ENCODE data around the gene ABHD17B.

ABHD17B gene

GRCh38 chr9:71822935-71823334, 88.1 kb downstream of the ABHD17B start:
- Histone ChIP-seq H3K79me1 (ENCODE audit: low read length) (peaks cover 11% of the 10 kb centered on the region), H4K12ac (ENCODE audit: low read depth, low read length) (no peak overlapping the region), H2AFZ (ENCODE audit: insufficient read depth, low read length, poor library complexity) (no peak overlapping the region), H2BK5ac (ENCODE audit: low read depth, low read length, poor library complexity) (peak overlapping the region; percentile 66), H2BK12ac (ENCODE audit: low read length) (peak overlapping the region; percentile 95), H2BK120ac (ENCODE audit: insufficient read depth, low read length, poor library complexity) (peak overlapping the region; percentile 18), H3K4ac (ENCODE audit: low read depth, low read length) (no peak overlapping the region), H3K4me1 (ENCODE audit: control insufficient read depth in 1 of 2, insufficient read depth in 2 of 2, low read length in 2 of 2) (peaks cover 3 to 20% of the 10 kb centered on the region in 2 experiments), H3K23ac (ENCODE audit: low read length) (no peak overlapping the region), H3K27me3 (ENCODE audit: insufficient read depth, low read length) (no peaks in the 10 kb centered on the region), H3K14ac (ENCODE audit: low read length) (no peak overlapping the region), H3K27ac (ENCODE audit: low read depth, low read length) (peak overlapping the region; percentile 88), H4K91ac (ENCODE audit: low read depth, low read length) (peak overlapping the region; percentile 4), H4K8ac (ENCODE audit: low read depth, low read length) (peak overlapping the region; percentile 76), H3K9ac (ENCODE audit: low read length) (no peak overlapping the region), H3K79me2 (ENCODE audit: control insufficient read depth, insufficient read depth, low read length, poor library complexity) (no peaks in the 10 kb centered on the region), H3K4me2 (ENCODE audit: low read length) (peak overlapping the region; percentile 38), H3K36me3 (ENCODE audit: control insufficient read depth in 1 of 2, insufficient read depth in 2 of 2, low read length in 2 of 2) (no peaks in the 10 kb centered on the region), H3K9me3 (ENCODE audit: insufficient read depth, low read depth, low read length) (no peaks in the 10 kb centered on the region), H3K4me3 (ENCODE audit: low read depth, low read length) (no peak overlapping the region), H3K18ac (ENCODE audit: low read length) (peak overlapping the region; percentile 56), H2AK5ac (ENCODE audit: low read length) (no peak overlapping the region)
- DNase-seq: no peak

DNA sequence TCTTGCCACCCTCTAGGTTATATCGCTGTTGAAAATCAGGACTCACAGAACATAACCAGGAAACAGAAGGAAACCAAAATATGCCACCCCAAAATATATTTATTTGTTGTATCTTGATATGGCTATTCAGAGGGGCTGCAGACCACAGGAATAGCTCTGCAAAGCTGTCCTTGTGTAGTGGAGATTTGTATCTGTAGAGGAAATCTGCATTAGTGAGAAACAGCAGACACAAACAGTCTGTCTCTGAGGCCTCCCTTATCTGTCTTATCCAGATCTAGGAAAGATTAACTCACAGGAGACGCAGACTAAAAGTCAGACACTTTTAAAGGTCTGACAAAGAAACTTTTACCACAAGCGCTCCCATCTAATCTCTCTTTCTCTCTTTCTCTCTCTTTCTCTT, 88.5 kb downstream of the ABHD17B start:
- no peak overlapping the region for H3K18ac ChIP-seq (ENCODE audit: low read length)
- H3K9ac ChIP-seq (ENCODE audit: low read length): no peak overlapping the region
- no peaks in the 10 kb centered on the region for H3K27me3 ChIP-seq (ENCODE audit: insufficient read depth, low read length)
- no CpG with 5 or more reads among the region's 3 CpGs for WGBS (ENCODE audit: extremely low coverage, insufficient coverage, insufficient read length)
- H2BK5ac ChIP-seq (ENCODE audit: low read depth, low read length, poor library complexity): no peak overlapping the region
- peak overlapping the region; percentile 88 for H3K27ac ChIP-seq (ENCODE audit: low read depth, low read length)
- no peaks in the 10 kb centered on the region for H3K79me2 ChIP-seq (ENCODE audit: control insufficient read depth, insufficient read depth, low read length, poor library complexity)
- no peaks in the 10 kb centered on the region for H3K36me3 ChIP-seq (ENCODE audit: control insufficient read depth in 1 of 2, insufficient read depth in 2 of 2, low read length in 2 of 2)
- H3K4me2 ChIP-seq (ENCODE audit: low read length): peak overlapping the region; percentile 38
- no peak overlapping the region for H4K8ac ChIP-seq (ENCODE audit: low read depth, low read length)
- no peak overlapping the region for H3K14ac ChIP-seq (ENCODE audit: low read length)
- H2BK120ac ChIP-seq (ENCODE audit: insufficient read depth, low read length, poor library complexity): peak overlapping the region; percentile 18
- no peak overlapping the region for H2BK12ac ChIP-seq (ENCODE audit: low read length)
- no peak overlapping the region for H4K12ac ChIP-seq (ENCODE audit: low read depth, low read length)
- peaks cover 3 to 20% of the 10 kb centered on the region in 2 experiments for H3K4me1 ChIP-seq (ENCODE audit: control insufficient read depth in 1 of 2, insufficient read depth in 2 of 2, low read length in 2 of 2)
- H3K9me3 ChIP-seq (ENCODE audit: insufficient read depth, low read depth, low read length): no peaks in the 10 kb centered on the region
- no peak overlapping the region for H2AK5ac ChIP-seq (ENCODE audit: low read length)
- DNase-seq: peak in 1 of 2 donors; percentile 60
- H4K91ac ChIP-seq (ENCODE audit: low read depth, low read length): no peak overlapping the region
- H3K23ac ChIP-seq (ENCODE audit: low read length): no peak overlapping the region
- peaks cover 11% of the 10 kb centered on the region for H3K79me1 ChIP-seq (ENCODE audit: low read length)
- H3K4ac ChIP-seq (ENCODE audit: low read depth, low read length): no peak overlapping the region
- no peak overlapping the region for H3K4me3 ChIP-seq (ENCODE audit: low read depth, low read length)
- no peak overlapping the region for H2AFZ ChIP-seq (ENCODE audit: insufficient read depth, low read length, poor library complexity)

GRCh38 chr9:71821405-71821804, 89.6 kb downstream of the ABHD17B start:
- Histone ChIP-seq H3K9ac (ENCODE audit: low read length) (no peak overlapping the region), H3K4me1 (ENCODE audit: control insufficient read depth in 1 of 2, insufficient read depth in 2 of 2, low read length in 2 of 2) (peaks cover 3 to 21% of the 10 kb centered on the region in 2 experiments), H3K27ac (ENCODE audit: low read depth, low read length) (peak overlapping the region; percentile 88), H4K91ac (ENCODE audit: low read depth, low read length) (peak overlapping the region; percentile 63), H2BK12ac (ENCODE audit: low read length) (peak overlapping the region; percentile 98), H3K9me3 (ENCODE audit: insufficient read depth, low read depth, low read length) (no peaks in the 10 kb centered on the region), H3K4me3 (ENCODE audit: low read depth, low read length) (no peak overlapping the region), H3K4ac (ENCODE audit: low read depth, low read length) (no peak overlapping the region), H3K27me3 (ENCODE audit: insufficient read depth, low read length) (no peaks in the 10 kb centered on the region), H3K79me1 (ENCODE audit: low read length) (peaks cover 11% of the 10 kb centered on the region), H4K8ac (ENCODE audit: low read depth, low read length) (peak overlapping the region; percentile 70), H2BK5ac (ENCODE audit: low read depth, low read length, poor library complexity) (peak overlapping the region; percentile 93), H3K36me3 (ENCODE audit: control insufficient read depth in 1 of 2, insufficient read depth in 2 of 2, low read length in 2 of 2) (no peaks in the 10 kb centered on the region), H3K79me2 (ENCODE audit: control insufficient read depth, insufficient read depth, low read length, poor library complexity) (no peaks in the 10 kb centered on the region), H2BK120ac (ENCODE audit: insufficient read depth, low read length, poor library complexity) (peak overlapping the region; percentile 76), H4K12ac (ENCODE audit: low read depth, low read length) (no peak overlapping the region), H3K14ac (ENCODE audit: low read length) (peak overlapping the region; percentile 85), H3K23ac (ENCODE audit: low read length) (no peak overlapping the region), H3K4me2 (ENCODE audit: low read length) (no peak overlapping the region), H2AFZ (ENCODE audit: insufficient read depth, low read length, poor library complexity) (no peak overlapping the region), H2AK5ac (ENCODE audit: low read length) (no peak overlapping the region), H3K18ac (ENCODE audit: low read length) (peak overlapping the region; percentile 82)
- WGBS (ENCODE audit: extremely low coverage, insufficient coverage, insufficient read length): no CpG with 5 or more reads among the region's 3 CpGs
- DNase-seq: no peak

DNA sequence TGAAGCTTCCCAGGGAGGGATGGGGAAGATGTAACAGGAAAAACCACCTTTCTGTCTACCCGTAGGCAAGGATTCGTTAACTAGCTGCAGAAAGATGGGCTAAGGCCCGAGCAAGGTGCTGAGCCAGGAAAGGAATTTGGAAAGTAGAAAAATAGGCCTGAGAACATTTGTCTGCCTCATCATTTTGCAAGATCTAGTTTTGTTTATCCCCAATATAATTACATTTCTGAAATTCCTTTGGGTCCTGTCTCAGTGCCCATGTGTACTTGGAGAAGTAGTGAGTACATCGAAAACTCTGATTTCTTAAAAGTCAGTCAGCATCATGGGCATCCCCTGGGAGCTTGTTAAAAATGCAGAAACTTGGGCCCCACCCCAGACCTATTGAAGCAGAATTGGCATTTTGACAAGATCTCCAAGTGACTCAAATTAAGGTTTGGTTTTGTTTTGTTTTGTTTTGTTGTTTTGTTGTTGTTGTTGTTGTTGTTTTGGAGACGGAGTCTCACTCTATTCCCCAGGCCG, 90.5 kb downstream of the ABHD17B start:
- Histone ChIP-seq H2BK12ac (ENCODE audit: low read length) (no peak overlapping the region), H4K91ac (ENCODE audit: low read depth, low read length) (no peak overlapping the region), H3K79me1 (ENCODE audit: low read length) (peaks cover 11% of the 10 kb centered on the region), H3K9me3 (ENCODE audit: insufficient read depth, low read depth, low read length) (no peaks in the 10 kb centered on the region), H2BK120ac (ENCODE audit: insufficient read depth, low read length, poor library complexity) (no peak overlapping the region), H3K18ac (ENCODE audit: low read length) (no peak overlapping the region), H3K4ac (ENCODE audit: low read depth, low read length) (no peak overlapping the region), H3K79me2 (ENCODE audit: control insufficient read depth, insufficient read depth, low read length, poor library complexity) (no peaks in the 10 kb centered on the region), H3K36me3 (ENCODE audit: control insufficient read depth in 1 of 2, insufficient read depth in 2 of 2, low read length in 2 of 2) (no peaks in the 10 kb centered on the region), H3K27me3 (ENCODE audit: insufficient read depth, low read length) (no peaks in the 10 kb centered on the region), H2AK5ac (ENCODE audit: low read length) (no peak overlapping the region), H4K12ac (ENCODE audit: low read depth, low read length) (no peak overlapping the region), H2BK5ac (ENCODE audit: low read depth, low read length, poor library complexity) (no peak overlapping the region), H3K14ac (ENCODE audit: low read length) (no peak overlapping the region), H3K9ac (ENCODE audit: low read length) (no peak overlapping the region), H3K27ac (ENCODE audit: low read depth, low read length) (no peak overlapping the region), H3K4me1 (ENCODE audit: control insufficient read depth in 1 of 2, insufficient read depth in 2 of 2, low read length in 2 of 2) (peaks cover 3 to 21% of the 10 kb centered on the region in 2 experiments), H2AFZ (ENCODE audit: insufficient read depth, low read length, poor library complexity) (no peak overlapping the region), H4K8ac (ENCODE audit: low read depth, low read length) (no peak overlapping the region), H3K23ac (ENCODE audit: low read length) (no peak overlapping the region), H3K4me3 (ENCODE audit: low read depth, low read length) (no peak overlapping the region), H3K4me2 (ENCODE audit: low read length) (no peak overlapping the region)
- DNase-seq: peak in 1 of 2 donors; percentile 42
- 100% methylated on average over 1 of the region's 6 CpGs for WGBS (ENCODE audit: extremely low coverage, insufficient coverage, insufficient read length)

Data from trophoblast cell (in vitro differentiated cells and primary cell).